Heart left ventricle (tissue), 16 donors: ENCODE results near the gene ZNF419. TPM values are rescaled to one million over a fixed set of nuclear protein-coding genes. Genes with fewer than 3 reads are reported as not detected.

ENCODE experiments used
- ATAC-seq, 4 donors: fragments of 200-7000 bp; cut with Tn5 transposase; one replicate each; pipeline ENCODE4 v1.9.1; 2020 to 2022; ENCODE audit warnings: moderate library complexity in 4 of 4, mild to moderate bottlenecking in 3 of 4, moderate number of reproducible peaks in 1 of 4
- DNase-seq, 5 donors: peaks; one replicate each; pipeline ENCODE4 v3.0.0-alpha.2; 2020
- H3K27ac ChIP-seq, 12 donors: fragments of 200-600 bp; sonication (generic) in 4 of 12; one replicate each; pipeline versions ENCODE4 v1.5.0 to v1.8.0; 2016 to 2022; ENCODE audit warnings: mild to moderate bottlenecking in 2 of 12
- H3K27me3 ChIP-seq, 9 donors: fragments of 200-600 bp; sonication (generic) in 2 of 9; one replicate each; pipeline versions ENCODE4 v1.5.1 to v1.8.0; 2016 to 2022; ENCODE audit warnings: mild to moderate bottlenecking in 3 of 9
- H3K36me3 ChIP-seq, 9 donors: fragments of 200-600 bp; sonication (generic) in 2 of 9; one replicate each; pipeline versions ENCODE4 v1.5.0 to v1.8.0; 2018 to 2022; ENCODE audit warnings: mild to moderate bottlenecking in 2 of 9
- H3K4me1 ChIP-seq, 12 donors: fragments of 200-600 bp; sonication (generic) in 4 of 12; one replicate each; pipeline versions ENCODE4 v1.5.0 to v1.8.0; 2016 to 2022; ENCODE audit warnings: mild to moderate bottlenecking in 3 of 12
- H3K4me3 ChIP-seq, 12 donors: fragments of 200-600 bp; sonication (generic) in 4 of 12; one replicate each; pipeline versions ENCODE4 v1.5.0 to v1.8.0; 2017 to 2022; ENCODE audit warnings: mild to moderate bottlenecking in 9 of 12, moderate library complexity in 4 of 12
- H3K9me3 ChIP-seq, 12 donors: fragments of 200-600 bp; sonication (generic) in 4 of 12; one replicate each; pipeline versions ENCODE4 v1.5.0 to v1.8.0; 2016 to 2022; ENCODE audit warnings: mild to moderate bottlenecking in 1 of 12
- POLR2A ChIP-seq, 2 donors: fragments of 450-650 bp; IDR thresholded peaks; one replicate each; pipeline ENCODE4 v1.6.1; 2017; ENCODE audit warnings: antibody characterized with exemption in 2 of 2, mild to moderate bottlenecking in 2 of 2, moderate library complexity in 2 of 2
- WGBS, 4 donors: extraction: QIAGEN DNeasy Blood & Tissue Kit in 2 of 4; methylation state at CpG; one replicate each; pipeline versions ENCODE4 v1.1.5 to v1.1.7; 2013 to 2018; 5-methylcytosine and 5-hydroxymethylcytosine counted together
- intact Hi-C, 10 donors: fragments of 100-400 bp; cut with DNase I; formaldehyde crosslinking; loops; one replicate each; pipeline versions ENCODE4 v1.11.1 to v1.14.2; 2022
- polyA plus RNA-seq, 2 donors: library from polyadenylated mRNA; stranded (reverse); fragments of 200-250 nt; gene quantifications; one replicate each; pipeline ENCODE4 v1.2.3, GENCODE V29; 2013
- total RNA-seq, 9 donors: library from RNA; depleted of rRNA in 2 of 9; stranded (reverse); fragments of >200 nt in 2 of 9; fragmentation: NEBNext Ultra II Directional in 3 of 9; extraction: Animal tissue kit (Norgen Biotek cat#: 25700) in 3 of 9; gene quantifications; one replicate each; pipeline versions ENCODE4 v1.1.0 to v1.2.4, GENCODE V29; 2016 to 2023
- TF ChIP-seq, protein P1 (sequence below), 12 donors: fragments of 200-600 bp; sonication (generic) in 4 of 12; IDR thresholded peaks; one replicate each; pipeline versions ENCODE4 v1.5.0 to v1.8.0; 2018 to 2022; ENCODE audit warnings: antibody characterized with exemption in 12 of 12, mild to moderate bottlenecking in 5 of 12
- donor health status: ischemic (EF 13 %, LVEDD 7.1; RV severe dilation, severe dysfunction).
- donor health status: healthy with polysubstance abuse.
- donor health status: DM: no; HTN: yes; CAD: no.
- donor health status: DM: no; HTN: no; CAD: no.
- donor health status: ischemic (EF 25% LVEDD 6.9; RV normal size, moderate dysfunction).
- donor health status: ischemic (EF 25% LVEDD 5.7; RV mildly dilated, moderate dysfunction).
- donor health status: healthy.
- donor health status: DM: yes; HTN: yes; CAD: no.
- donor health status: ischemic (EF 35%, LVEDD 5.7; RV mildly dilated, moderate dysfunction).
- donor health status: nonischemic (EF 11% LVEDD 7.7; RV severe dilation, severe dysfunction).
- donor health status: DM: yes; HTN: yes; CAD: no.
- donor health status: PGD.
- donor health status: ischemic (EF 29% LVEDD 5.4; RV normal size, mild dysfunction).
- donor health status: nonischemic (EF 23%, LVEDD 6.1; RV moderate dilation, normal function).

Gene ZNF419
- total and polyA plus RNA-seq, 11 donors, result 5.6 to 11.5 (median 7.6) TPM

- ATAC-seq, result peak; percentile 19 to 75 (median 58)
- no peak overlapping the region for H3K27ac ChIP-seq
- DNase-seq, result peak in 1 of 5 donors; percentile 34
- no peak for TF ChIP-seq POLR2A (IDR thresholded peaks at IDR 0.05)
- TF ChIP-seq, protein P1, sequence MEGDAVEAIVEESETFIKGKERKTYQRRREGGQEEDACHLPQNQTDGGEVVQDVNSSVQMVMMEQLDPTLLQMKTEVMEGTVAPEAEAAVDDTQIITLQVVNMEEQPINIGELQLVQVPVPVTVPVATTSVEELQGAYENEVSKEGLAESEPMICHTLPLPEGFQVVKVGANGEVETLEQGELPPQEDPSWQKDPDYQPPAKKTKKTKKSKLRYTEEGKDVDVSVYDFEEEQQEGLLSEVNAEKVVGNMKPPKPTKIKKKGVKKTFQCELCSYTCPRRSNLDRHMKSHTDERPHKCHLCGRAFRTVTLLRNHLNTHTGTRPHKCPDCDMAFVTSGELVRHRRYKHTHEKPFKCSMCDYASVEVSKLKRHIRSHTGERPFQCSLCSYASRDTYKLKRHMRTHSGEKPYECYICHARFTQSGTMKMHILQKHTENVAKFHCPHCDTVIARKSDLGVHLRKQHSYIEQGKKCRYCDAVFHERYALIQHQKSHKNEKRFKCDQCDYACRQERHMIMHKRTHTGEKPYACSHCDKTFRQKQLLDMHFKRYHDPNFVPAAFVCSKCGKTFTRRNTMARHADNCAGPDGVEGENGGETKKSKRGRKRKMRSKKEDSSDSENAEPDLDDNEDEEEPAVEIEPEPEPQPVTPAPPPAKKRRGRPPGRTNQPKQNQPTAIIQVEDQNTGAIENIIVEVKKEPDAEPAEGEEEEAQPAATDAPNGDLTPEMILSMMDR (IDR thresholded peaks at IDR 0.05), result no peak
- no peaks in the 10 kb centered on the region for H3K27me3 ChIP-seq
- intact Hi-C loops, result no loop called here
- peaks cover 0 to 62% (median 12%) of the 10 kb centered on the region in 12 donors for H3K9me3 ChIP-seq
- no peak overlapping the region for H3K4me3 ChIP-seq
- peaks cover 0 to 24% (median 14%) of the 10 kb centered on the region in 9 donors for H3K36me3 ChIP-seq
- WGBS, 4 donors, result 62 to 76% (median 71%) methylated on average over 6 to 7 of the region's 7 CpGs
- peaks cover 0 to under 1% (median 0%) of the 10 kb centered on the region in 12 donors for H3K4me1 ChIP-seq
Observed at GRCh38 chr19:57441979-57442752, 45.4 kb upstream of the ZNF419 start.

GRCh38 chr19:57443121-57443696 lies 44.3 kb upstream of the ZNF419 start:
- TF ChIP-seq, protein P1 (IDR thresholded peaks at IDR 0.05), result no peak
- TF ChIP-seq POLR2A (IDR thresholded peaks at IDR 0.05), result no peak
- Histone ChIP-seq H3K27me3 (no peaks in the 10 kb centered on the region), H3K27ac (no peak overlapping the region), H3K9me3 (peaks cover 0 to 69% (median 12%) of the 10 kb centered on the region in 12 donors), H3K4me3 (no peak overlapping the region), H3K4me1 (no peaks in the 10 kb centered on the region), H3K36me3 (peaks cover 0 to 24% (median 14%) of the 10 kb centered on the region in 9 donors)
- no peak for ATAC-seq
- 68 to 84% (median 80%) methylated on average over 5 of the region's 5 CpGs for WGBS, 4 donors
- intact Hi-C loops, result no loop called here
- DNase-seq, result no peak

DNA sequence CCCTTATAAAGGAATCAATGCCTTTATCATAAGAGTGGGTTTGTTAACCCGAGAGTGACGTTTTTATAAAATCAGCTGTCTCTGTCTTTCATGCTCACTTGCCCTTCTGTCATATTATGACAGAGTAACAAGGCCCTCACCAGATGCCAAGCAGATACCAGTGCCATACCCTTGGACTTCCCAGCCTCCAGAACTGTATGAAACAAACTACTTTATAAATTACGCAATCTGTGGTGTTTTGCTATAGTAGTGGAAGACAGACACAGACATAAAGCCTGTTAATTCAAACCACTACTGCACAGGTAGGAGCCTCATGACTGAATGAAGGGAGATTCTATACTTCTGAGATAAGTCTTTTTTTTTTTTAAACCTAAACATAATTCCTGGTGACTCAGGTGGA lies 35.2 kb upstream of the ZNF419 start:
- TF ChIP-seq, protein P1 (IDR thresholded peaks at IDR 0.05), result no peak
- TF ChIP-seq POLR2A (IDR thresholded peaks at IDR 0.05), result no peak
- 94 to 97% (median 96%) methylated on average over 3 of the region's 3 CpGs for whole genome bisulfite sequencing, 4 donors
- Histone ChIP-seq H3K4me1 (no peaks in the 10 kb centered on the region), H3K9me3 (peaks cover 0 to 90% (median 2%) of the 10 kb centered on the region in 12 donors), H3K27ac (no peak overlapping the region), H3K4me3 (no peak overlapping the region), H3K27me3 (no peaks in the 10 kb centered on the region), H3K36me3 (peaks cover 0 to 11% (median 0%) of the 10 kb centered on the region in 9 donors)
- DNase-seq (no peak), ATAC-seq (no peak)
- intact Hi-C loops, result no loop called here

DNA sequence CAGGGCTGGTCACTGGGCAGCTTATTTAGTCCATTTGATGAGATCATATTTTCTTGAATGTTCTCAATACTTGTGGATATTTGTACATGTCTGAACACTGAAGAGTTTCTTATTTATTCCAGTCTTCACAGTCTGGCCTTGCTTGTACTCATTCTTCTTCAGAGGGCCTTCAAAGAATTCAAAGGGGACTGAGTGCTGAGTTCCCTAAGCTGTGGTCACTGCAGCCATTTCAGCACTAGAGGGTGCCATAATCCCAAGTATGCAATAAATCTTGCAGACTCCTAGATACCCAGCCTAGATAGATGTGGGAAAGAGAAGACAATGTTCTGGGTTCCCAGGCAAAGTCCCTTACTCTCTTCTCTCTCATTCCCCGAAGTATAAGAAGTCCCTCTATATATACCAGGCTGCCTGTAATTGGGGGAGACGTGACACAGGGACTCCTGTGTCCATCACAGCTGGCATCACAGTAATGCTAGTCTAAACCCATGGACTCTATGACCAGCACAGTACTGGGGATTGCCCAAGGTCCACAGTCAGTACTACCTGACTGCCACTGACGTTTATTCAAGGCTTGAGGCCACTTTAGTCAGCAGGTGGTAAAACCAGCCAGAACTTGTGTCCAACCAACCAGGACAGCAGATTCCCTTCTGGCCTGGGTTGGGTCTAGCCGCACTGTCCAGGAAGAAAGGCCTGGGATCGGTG lies 21.7 kb upstream of the ZNF419 start:
- peak; percentile 39 to 75 (median 72) for ATAC-seq
- Histone ChIP-seq H3K36me3 (peaks cover 0 to 42% (median 5%) of the 10 kb centered on the region in 9 donors), H3K4me1 (peaks cover 0 to 17% (median 4%) of the 10 kb centered on the region in 12 donors), H3K27me3 (no peaks in the 10 kb centered on the region), H3K4me3 (no peak overlapping the region), H3K27ac (peak overlapping the region in 9 of 12 donors; percentile 39 to 75 (median 53)), H3K9me3 (peaks cover 0 to 99% (median 67%) of the 10 kb centered on the region in 12 donors)
- DNase-seq, result no peak
- 63 to 82% (median 70%) methylated on average over 5 of the region's 5 CpGs for WGBS, 4 donors
- intact Hi-C loops, result no loop called here
- no peak for TF ChIP-seq POLR2A (IDR thresholded peaks at IDR 0.05)
- TF ChIP-seq, protein P1 (IDR thresholded peaks at IDR 0.05), result peak in 11 of 12 donors; percentile 20 to 54 (median 37)
